WTC11 (cell line): Measurements from ENCODE around the gene UMAD1. TPM values are rescaled to one million over a fixed set of nuclear protein-coding genes. Genes with fewer than 3 reads are reported as not detected.

ENCODE experiments used
- ATAC-seq: fragments of 200-7000 bp; cut with Tn5 transposase; 2 replicates; pipeline ENCODE4 v1.10.0; 2021; ENCODE audit warnings: mild to moderate bottlenecking, moderate library complexity
- CTCF ChIA-PET: fragments of 300-600 bp; sonication (Branson Sonifier 250); formaldehyde crosslinking; loops from one replicate; lab custom pipeline; 2021; ENCODE audit warnings: antibody characterized with exemption; lab: Charles Lee
- POLR2A ChIA-PET: fragments of 350-600 bp; sonication (Branson Sonifier 250); formaldehyde crosslinking; loops from one replicate; lab custom pipeline; 2021; ENCODE audit warnings: antibody characterized with exemption; lab: Charles Lee
- DNase-seq: peaks from one replicate; pipeline ENCODE4 v3.0.0; 2021; ENCODE audit warnings: low spot score
- H3K27ac Mint-ChIP-seq: 2 replicates; pipeline ENCODE4 v1.8.0; 2021; ENCODE audit warnings: mixed read lengths
- H3K27me3 Mint-ChIP-seq: 2 replicates; pipeline ENCODE4 v1.8.0; 2021; ENCODE audit warnings: low read depth, mild to moderate bottlenecking, moderate library complexity, mixed read lengths
- H3K36me3 Mint-ChIP-seq: 2 replicates; pipeline ENCODE4 v1.8.0; 2021; ENCODE audit warnings: mixed read lengths
- H3K4me1 Mint-ChIP-seq: 2 replicates; pipeline ENCODE4 v1.8.0; 2022; ENCODE audit warnings: mixed read lengths
- H3K4me3 Mint-ChIP-seq: 2 replicates; pipeline ENCODE4 v1.8.0; 2021; ENCODE audit warnings: mild to moderate bottlenecking, moderate library complexity, mixed read lengths
- H3K9me3 Mint-ChIP-seq: 2 replicates; pipeline ENCODE4 v1.8.0; 2021; ENCODE audit warnings: mixed read lengths
- ATF3 ChIP-seq: sonication (generic); formaldehyde crosslinking; conservative IDR thresholded peaks from 2 replicates; pipeline ENCODE4 v1.8.1; 2022; ENCODE audit warnings: mild to moderate bottlenecking, missing genetic modification reagents
- CREM ChIP-seq: sonication (generic); formaldehyde crosslinking; IDR thresholded peaks from 2 replicates; pipeline ENCODE4 v1.8.1; 2022; ENCODE audit warnings: mild to moderate bottlenecking, missing genetic modification reagents, moderate library complexity
- E2F5 ChIP-seq: sonication (generic); formaldehyde crosslinking; IDR thresholded peaks from 2 replicates; pipeline ENCODE4 v1.8.1; 2022; ENCODE audit warnings: mild to moderate bottlenecking, moderate library complexity, missing genetic modification reagents
- FOXJ3 ChIP-seq: sonication (generic); formaldehyde crosslinking; IDR thresholded peaks from 2 replicates; pipeline ENCODE4 v1.9.0; 2021; ENCODE audit warnings: missing genetic modification reagents, mild to moderate bottlenecking, borderline replicate concordance
- FOXK1 ChIP-seq: sonication (generic); formaldehyde crosslinking; IDR thresholded peaks from 2 replicates; pipeline ENCODE4 v1.8.0; 2022; ENCODE audit warnings: mild to moderate bottlenecking, moderate library complexity, missing genetic modification reagents
- FOXP4 ChIP-seq: sonication (generic); formaldehyde crosslinking; IDR thresholded peaks from 2 replicates; pipeline ENCODE4 v1.8.0; 2022; ENCODE audit warnings: mild to moderate bottlenecking, missing genetic modification reagents
- GABPB1 ChIP-seq: sonication (generic); formaldehyde crosslinking; IDR thresholded peaks from 2 replicates; pipeline ENCODE4 v1.8.1; 2023; ENCODE audit warnings: mild to moderate bottlenecking, missing genetic modification reagents
- GRHL2 ChIP-seq: fragments of 250-450 bp; sonication (Bioruptor Pico); IDR thresholded peaks from 2 replicates; pipeline ENCODE4 v1.8.0; 2022; ENCODE audit warnings: mild to moderate bottlenecking, moderate library complexity; ENCODE audit not compliant: insufficient replicate concordance, severe bottlenecking
- GTF2I ChIP-seq: fragments of 250-450 bp; sonication (Bioruptor Pico); conservative IDR thresholded peaks from 2 replicates; pipeline ENCODE4 v1.4.0; 2021; ENCODE audit warnings: mild to moderate bottlenecking
- KAT7 ChIP-seq: sonication (generic); formaldehyde crosslinking; IDR thresholded peaks from 2 replicates; pipeline ENCODE4 v1.8.1; 2023; ENCODE audit warnings: missing genetic modification reagents, mild to moderate bottlenecking, borderline replicate concordance
- MLX ChIP-seq: sonication (generic); formaldehyde crosslinking; IDR thresholded peaks from 2 replicates; pipeline ENCODE4 v1.8.1; 2023; ENCODE audit warnings: mild to moderate bottlenecking, missing genetic modification reagents, moderate library complexity
- NFATC4 ChIP-seq: fragments of 250-450 bp; sonication (Bioruptor Pico); IDR thresholded peaks from 2 replicates; pipeline ENCODE4 v1.9.0; 2021; ENCODE audit warnings: mild to moderate bottlenecking
- NFYB ChIP-seq: sonication (generic); formaldehyde crosslinking; conservative IDR thresholded peaks from 2 replicates; pipeline ENCODE4 v1.8.0; 2022; ENCODE audit warnings: low read depth, missing genetic modification reagents
- OVOL2 ChIP-seq: fragments of 250-450 bp; sonication (Bioruptor Pico); IDR thresholded peaks from 2 replicates; pipeline ENCODE4 v1.9.0; 2021; ENCODE audit warnings: mild to moderate bottlenecking, borderline replicate concordance
- RORB ChIP-seq: fragments of 250-450 bp; sonication (Bioruptor Pico); IDR thresholded peaks from 2 replicates; pipeline ENCODE4 v1.9.0; 2021; ENCODE audit warnings: mild to moderate bottlenecking
- SMAD3 ChIP-seq: sonication (generic); formaldehyde crosslinking; IDR thresholded peaks from 2 replicates; pipeline ENCODE4 v1.8.0; 2022; ENCODE audit warnings: missing genetic modification reagents, mild to moderate bottlenecking, borderline replicate concordance
- SOX15 ChIP-seq: fragments of 250-450 bp; sonication (Bioruptor Pico); IDR thresholded peaks from 2 replicates; pipeline ENCODE4 v1.9.0; 2021; ENCODE audit warnings: mild to moderate bottlenecking
- SP1 ChIP-seq: sonication (generic); formaldehyde crosslinking; conservative IDR thresholded peaks from 2 replicates; pipeline ENCODE4 v1.8.1; 2022; ENCODE audit warnings: missing genetic modification reagents
- ZMAT4 ChIP-seq: fragments of 250-450 bp; sonication (Bioruptor Pico); IDR thresholded peaks from 2 replicates; pipeline ENCODE4 v1.9.0; 2021; ENCODE audit warnings: mild to moderate bottlenecking
- ZNF263 ChIP-seq: sonication (generic); formaldehyde crosslinking; IDR thresholded peaks from 2 replicates; pipeline ENCODE4 v1.8.1; 2022; ENCODE audit warnings: low read depth, mild to moderate bottlenecking, moderate library complexity, missing genetic modification reagents
- ZNF317 ChIP-seq: sonication (generic); formaldehyde crosslinking; IDR thresholded peaks from 2 replicates; pipeline ENCODE4 v1.8.1; 2023; ENCODE audit warnings: low read depth, mild to moderate bottlenecking, moderate library complexity, missing genetic modification reagents, borderline replicate concordance
- ZNF532 ChIP-seq: fragments of 250-450 bp; sonication (Bioruptor Pico); IDR thresholded peaks from 2 replicates; pipeline ENCODE4 v1.9.0; 2021; ENCODE audit warnings: mild to moderate bottlenecking, borderline replicate concordance
- total RNA-seq: library from RNA; stranded (reverse); gene quantifications from 3 replicates; pipeline ENCODE4 v1.2.3, GENCODE V29; 2021

Gene UMAD1
- total RNA-seq, 1 experiment from 2014 or later = 13.0 TPM

GRCh38 chr7:7858559-7858958, 218.0 kb downstream of the UMAD1 start:
- Mint-ChIP-seq H3K27me3 (no peaks in the 10 kb centered on the region), H3K36me3 (peaks cover 25% of the 10 kb centered on the region), H3K4me1 (peaks cover 7% of the 10 kb centered on the region), H3K4me3 (no peak overlapping the region), H3K27ac (peak overlapping the region; percentile 51; the same call in 1 of the 2 replicates), H3K9me3 (peaks cover 31% of the 10 kb centered on the region)
- ChIA-PET POLR2A (interaction anchor here (0.5 kb wide), 1 partner anchor 1003 kb away, joined by 3 read pairs; no protein-coding TSS in a partner anchor), CTCF (no interaction called here)
- no peak for TF ChIP-seq FOXP4 (CRISPR knock-in tag)
- no peak for TF ChIP-seq KAT7 (CRISPR knock-in tag)
- no peak for TF ChIP-seq GABPB1
- no peak for TF ChIP-seq RORB
- TF ChIP-seq ZNF532 (CRISPR knock-in tag) = no peak
- no peak for TF ChIP-seq SP1
- no peak for TF ChIP-seq GRHL2 (CRISPR knock-in tag)
- no peak for TF ChIP-seq NFATC4 (CRISPR knock-in tag)
- no peak for TF ChIP-seq CREM
- TF ChIP-seq ZNF263 (CRISPR knock-in tag) = no peak
- TF ChIP-seq ATF3 (CRISPR knock-in tag) = no peak
- no peak for TF ChIP-seq MLX (CRISPR knock-in tag)
- TF ChIP-seq ZNF317 (CRISPR knock-in tag) = no peak
- TF ChIP-seq SMAD3 (CRISPR knock-in tag) = no peak
- no peak for DNase-seq
- no peak for ATAC-seq

GRCh38 chr7:7859411-7859810, 218.9 kb downstream of the UMAD1 start:
- CTCF ChIA-PET = no interaction called here
- no peak for DNase-seq
- Mint-ChIP-seq H3K9me3 (peaks cover 24% of the 10 kb centered on the region), H3K4me1 (peaks cover 11% of the 10 kb centered on the region), H3K36me3 (peaks cover 18% of the 10 kb centered on the region), H3K4me3 (no peak overlapping the region), H3K27ac (no peak overlapping the region), H3K27me3 (no peaks in the 10 kb centered on the region)
- POLR2A ChIA-PET = no interaction called here
- no peak for TF ChIP-seq GTF2I (CRISPR knock-in tag)
- no peak for TF ChIP-seq E2F5 (CRISPR knock-in tag)
- TF ChIP-seq NFYB (CRISPR knock-in tag) = no peak
- no peak for TF ChIP-seq OVOL2 (CRISPR knock-in tag)
- TF ChIP-seq FOXK1 (CRISPR knock-in tag) = no peak
- no peak for TF ChIP-seq SOX15 (CRISPR knock-in tag)
- TF ChIP-seq FOXJ3 = no peak
- TF ChIP-seq ZMAT4 = no peak
- ATAC-seq = no peak
